ENCODE measurements around the gene ZFP36L1. TPM values are rescaled to one million over a fixed set of nuclear protein-coding genes. Genes with fewer than 3 reads are reported as not detected.

The ZFP36L1 gene
- polyA plus RNA-seq, 4 donors, result 270 to 321 (median 296) TPM

GRCh38 chr14:68797121-68797670 lies 4.3 kb upstream of the ZFP36L1 start:
- no peak for DNase-seq (ENCODE audit: low read depth in 4 of 4, low spot score in 3 of 4)

- no peak for DNase-seq (ENCODE audit: low read depth in 4 of 4, low spot score in 3 of 4)
Observed at GRCh38 chr14:68796418-68797101, 3.7 kb upstream of the ZFP36L1 start.

- no peak for DNase-seq (ENCODE audit: low read depth in 4 of 4, low spot score in 3 of 4)
Observed at GRCh38 chr14:68795597-68796417, 2.9 kb upstream of the ZFP36L1 start.

GRCh38 chr14:68794851-68795596 lies 2.2 kb upstream of the ZFP36L1 start:
- no peak for DNase-seq (ENCODE audit: low read depth in 4 of 4, low spot score in 3 of 4)

GRCh38 chr14:68794130-68794850 lies 1.4 kb upstream of the ZFP36L1 start:
- DNase-seq (ENCODE audit: low read depth in 4 of 4, low spot score in 3 of 4), result no peak

GRCh38 chr14:68793734-68794129 lies 865 bp upstream of the ZFP36L1 start:
- DNase-seq (ENCODE audit: low read depth in 4 of 4, low spot score in 3 of 4), result no peak

GRCh38 chr14:68792678-68792978 lies 239 bp downstream of the ZFP36L1 start:
- DNase-seq (ENCODE audit: low read depth in 4 of 4, low spot score in 3 of 4), result no peak

GRCh38 chr14:68791902-68792677 lies 777 bp downstream of the ZFP36L1 start:
- no peak for DNase-seq (ENCODE audit: low read depth in 4 of 4, low spot score in 3 of 4)

GRCh38 chr14:68791078-68791901 lies 1.6 kb downstream of the ZFP36L1 start:
- DNase-seq (ENCODE audit: low read depth in 4 of 4, low spot score in 3 of 4), result no peak

GRCh38 chr14:68790644-68791077 lies 2.2 kb downstream of the ZFP36L1 start:
- DNase-seq (ENCODE audit: low read depth in 4 of 4, low spot score in 3 of 4), result no peak

GRCh38 chr14:68789821-68790643 lies 2.8 kb downstream of the ZFP36L1 start:
- DNase-seq (ENCODE audit: low read depth in 4 of 4, low spot score in 3 of 4), result no peak

- DNase-seq (ENCODE audit: low read depth in 4 of 4, low spot score in 3 of 4), result no peak
Observed at GRCh38 chr14:68788996-68789820, 3.7 kb downstream of the ZFP36L1 start.

GRCh38 chr14:68788275-68788995 lies 4.4 kb downstream of the ZFP36L1 start:
- DNase-seq (ENCODE audit: low read depth in 4 of 4, low spot score in 3 of 4), result no peak

GRCh38 chr14:68787092-68787992 lies 5.5 kb downstream of the ZFP36L1 start:
- DNase-seq (ENCODE audit: low read depth in 4 of 4, low spot score in 3 of 4), result no peak

GRCh38 chr14:68786491-68787091 lies 6.3 kb downstream of the ZFP36L1 start:
- DNase-seq (ENCODE audit: low read depth in 4 of 4, low spot score in 3 of 4), result no peak

Data from right renal pelvis (tissue), 4 donors.